ENCODE results near the gene DGLUCY. TPM values are rescaled to one million over a fixed set of nuclear protein-coding genes. Genes with fewer than 3 reads are reported as not detected.

Gene DGLUCY, protein sequence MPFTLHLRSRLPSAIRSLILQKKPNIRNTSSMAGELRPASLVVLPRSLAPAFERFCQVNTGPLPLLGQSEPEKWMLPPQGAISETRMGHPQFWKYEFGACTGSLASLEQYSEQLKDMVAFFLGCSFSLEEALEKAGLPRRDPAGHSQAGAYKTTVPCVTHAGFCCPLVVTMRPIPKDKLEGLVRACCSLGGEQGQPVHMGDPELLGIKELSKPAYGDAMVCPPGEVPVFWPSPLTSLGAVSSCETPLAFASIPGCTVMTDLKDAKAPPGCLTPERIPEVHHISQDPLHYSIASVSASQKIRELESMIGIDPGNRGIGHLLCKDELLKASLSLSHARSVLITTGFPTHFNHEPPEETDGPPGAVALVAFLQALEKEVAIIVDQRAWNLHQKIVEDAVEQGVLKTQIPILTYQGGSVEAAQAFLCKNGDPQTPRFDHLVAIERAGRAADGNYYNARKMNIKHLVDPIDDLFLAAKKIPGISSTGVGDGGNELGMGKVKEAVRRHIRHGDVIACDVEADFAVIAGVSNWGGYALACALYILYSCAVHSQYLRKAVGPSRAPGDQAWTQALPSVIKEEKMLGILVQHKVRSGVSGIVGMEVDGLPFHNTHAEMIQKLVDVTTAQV
- 7.9 and 25.8 TPM in 2 replicates for total RNA-seq

DNA sequence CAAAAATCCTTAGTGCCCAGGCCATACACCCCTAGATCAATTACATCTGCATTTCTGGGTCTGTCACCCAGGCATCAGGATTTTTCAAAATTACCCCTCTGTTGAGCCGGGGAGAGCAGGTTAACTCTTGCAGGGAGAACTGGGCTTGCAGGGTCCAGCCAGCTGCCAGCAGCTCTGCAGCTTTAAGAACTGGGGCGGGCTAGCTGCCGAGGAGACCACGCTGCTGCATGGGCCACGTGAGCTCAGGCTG lies at the start of gene DGLUCY:
TSS of gene DGLUCY (plus strand) at position 245 of the 250 bp plus-strand sequence. CDS start 46,222 bp downstream, outside the sequence.

DNA sequence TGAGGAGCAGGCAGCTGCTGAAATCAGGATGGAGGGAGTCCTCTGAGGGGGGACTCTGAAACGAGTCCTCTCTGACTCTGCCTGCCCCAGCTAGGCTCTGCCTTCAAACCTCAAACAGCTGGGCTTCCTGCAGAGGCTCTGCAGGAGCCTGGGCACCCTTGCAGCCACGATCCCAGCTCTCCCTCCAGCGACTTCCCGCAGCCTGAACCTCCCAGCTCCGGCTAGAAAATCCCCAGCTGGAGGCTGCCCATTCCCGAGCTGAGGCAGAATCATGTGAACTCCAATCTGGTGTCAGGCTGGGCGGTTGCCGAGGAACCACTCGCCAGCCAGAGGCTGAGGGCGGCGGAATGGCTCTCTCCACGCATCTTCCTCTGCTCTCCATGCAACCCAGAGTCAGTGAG lies 130.6 kb downstream of the DGLUCY start, which contains the start of gene GPR68:
TSS of gene GPR68 (minus strand) at position 204 of the 401 bp plus-strand sequence. CDS start 9,654 bp downstream, outside the sequence.

Other genes starting within 250 kb of the DGLUCY start
- 4.8 and 5.5 TPM in 2 replicates for gene RPS6KA5, start 53.4 kb upstream of the DGLUCY start, total RNA-seq
- 1.4 and 10.5 TPM in 2 replicates for gene GPR68, start 130.6 kb downstream of the DGLUCY start, total RNA-seq

Measured in nasal cavity respiratory epithelium epithelial cell of viscerocranial mucosa (primary cell).